ENCODE data around the gene BPI.
"Not testable (repeated sequence)": the region's sequence is repeated elsewhere in the genome, so short reads cannot be mapped to it uniquely, and the experiment has no call there.

Gene BPI

GRCh38 chr20:38338849-38339520 is 35.0 kb downstream of the BPI start:
- peak in 1 of 2 experiments; percentile 52 for DNase-seq

DNA sequence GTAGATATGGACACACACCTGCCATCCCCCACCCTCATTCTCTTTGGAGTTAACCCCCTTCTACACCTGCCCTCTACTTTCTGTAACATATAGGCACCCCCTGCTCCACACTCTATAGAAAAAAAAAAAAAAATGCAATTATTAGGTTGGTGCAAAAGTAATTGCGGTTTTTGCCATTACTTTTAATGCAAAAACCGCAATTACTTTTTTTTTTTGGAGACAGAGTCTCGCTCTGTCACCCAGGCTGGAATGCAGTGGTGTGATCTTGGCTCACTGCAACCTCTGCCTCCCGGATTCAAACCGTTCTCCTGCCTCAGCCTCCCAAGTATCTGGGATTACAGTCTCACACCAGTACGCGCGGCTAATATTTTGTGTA is 35.6 kb downstream of the BPI start:
- not testable (repeated sequence) for DNase-seq

GRCh38 chr20:38339997-38340396 is 36.0 kb downstream of the BPI start:
- DNase-seq = no peak

DNA sequence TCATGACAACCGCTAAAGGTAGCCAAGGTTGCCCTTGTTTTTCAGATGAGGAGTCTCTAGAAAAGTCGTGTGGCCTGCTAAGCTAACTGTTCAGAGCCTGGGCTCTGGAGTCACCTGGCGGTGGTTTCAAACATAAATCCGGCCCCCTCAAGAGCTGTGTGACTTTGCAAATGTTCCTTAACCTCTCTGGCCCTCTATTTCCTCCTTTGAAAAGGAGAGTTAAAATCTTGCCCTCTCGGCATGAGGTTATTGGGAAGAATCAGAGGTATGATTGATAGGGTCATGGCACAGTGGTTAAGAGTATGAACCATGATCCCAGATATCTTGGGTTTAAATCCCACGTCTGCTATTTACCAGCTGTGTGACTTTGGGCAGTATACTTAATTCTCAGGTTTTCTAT is 36.7 kb downstream of the BPI start:
- DNase-seq = no peak

GRCh38 chr20:38342216-38342615 is 38.3 kb downstream of the BPI start:
- no peak for DNase-seq

DNA sequence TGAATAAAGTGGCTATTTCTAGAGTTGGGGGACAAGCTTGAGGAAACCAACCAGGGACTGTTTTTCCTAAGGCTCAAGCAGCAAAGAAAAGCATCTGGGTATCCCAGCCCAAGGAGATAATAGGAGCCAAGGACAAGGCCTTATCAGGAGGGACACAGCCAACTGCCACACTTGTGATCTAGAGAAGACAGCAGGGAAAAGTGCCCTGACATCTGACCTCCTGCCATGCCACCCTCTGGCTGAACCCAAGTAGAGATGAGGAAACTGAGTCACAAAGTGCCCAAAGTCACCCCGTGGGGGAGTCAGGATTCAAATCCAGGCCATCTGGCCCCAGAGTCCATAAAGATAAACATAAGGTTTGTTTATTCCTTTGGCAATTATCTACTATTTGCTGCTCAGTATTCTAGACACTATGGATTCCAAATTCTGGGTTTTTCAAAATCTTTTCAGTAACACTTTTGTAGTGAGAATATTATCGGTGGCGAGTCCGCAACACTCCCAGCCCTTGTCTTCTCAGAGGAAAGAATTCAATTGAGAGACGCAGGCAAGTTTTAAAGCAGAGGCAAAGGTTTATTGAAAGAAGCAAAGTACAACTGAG is 38.9 kb downstream of the BPI start:
- DNase-seq = no peak

- DNase-seq = no peak
These were observed 39.6 kb downstream of the BPI start for GRCh38 chr20:38343311-38344106.

- no peak for DNase-seq
These were observed 40.2 kb downstream of the BPI start for GRCh38 chr20:38344107-38344701.

GRCh38 chr20:38345643-38346042 is 41.7 kb downstream of the BPI start:
- DNase-seq = no peak

- no peak for DNase-seq
These were observed 42.3 kb downstream of the BPI start, which contains the start of gene LBP for GRCh38 chr20:38346247-38346651. Gene LBP, plus strand, starts transcription at chr20:38346482. Its CDS starts 35 bp downstream, at chr20:38346517.

GRCh38 chr20:38346741-38347140 is 42.8 kb downstream of the BPI start:
- no peak for DNase-seq

- DNase-seq = no peak
These were observed 45.9 kb downstream of the BPI start for GRCh38 chr20:38349856-38350255.

- DNase-seq = no peak
These were observed 47.2 kb downstream of the BPI start for GRCh38 chr20:38350879-38351775.

DNA sequence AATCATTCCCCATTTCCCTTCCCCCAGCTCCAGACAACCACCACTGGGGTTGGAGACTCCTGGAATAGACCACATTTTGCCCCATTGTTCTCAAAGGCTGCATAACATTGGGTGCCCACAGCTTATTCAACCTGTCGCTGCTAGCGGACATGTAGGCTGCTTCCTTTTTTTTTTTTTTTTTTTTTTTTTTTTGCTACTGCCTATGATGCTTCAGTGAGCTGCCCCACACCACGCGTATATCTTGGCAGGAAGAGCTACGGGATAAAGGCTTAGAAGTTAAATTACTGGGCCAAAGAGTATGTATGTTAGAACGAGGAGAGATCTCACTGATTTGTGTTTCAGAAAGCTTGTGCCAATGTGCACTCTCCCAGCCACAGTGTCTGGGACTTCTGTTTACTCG is 49.4 kb downstream of the BPI start:
- DNase-seq = no peak

DNA sequence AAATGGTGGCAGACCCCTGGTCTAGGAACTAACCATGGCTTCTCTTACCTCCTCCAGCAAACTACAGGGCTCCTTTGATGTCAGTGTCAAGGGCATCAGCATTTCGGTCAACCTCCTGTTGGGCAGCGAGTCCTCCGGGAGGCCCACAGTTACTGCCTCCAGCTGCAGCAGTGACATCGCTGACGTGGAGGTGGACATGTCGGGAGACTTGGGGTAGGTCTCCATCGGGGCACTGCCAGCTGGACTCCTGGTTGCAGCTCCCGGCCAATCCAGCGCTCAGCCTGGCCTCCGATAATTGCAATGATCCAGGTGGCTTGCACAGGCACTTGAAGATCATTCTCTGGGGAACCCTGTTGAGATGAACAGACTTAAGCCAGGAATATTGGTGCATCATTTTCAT is 50.3 kb downstream of the BPI start:
- no peak for DNase-seq

- no peak for DNase-seq
These were observed 51.4 kb downstream of the BPI start for GRCh38 chr20:38355161-38356012.

DNA sequence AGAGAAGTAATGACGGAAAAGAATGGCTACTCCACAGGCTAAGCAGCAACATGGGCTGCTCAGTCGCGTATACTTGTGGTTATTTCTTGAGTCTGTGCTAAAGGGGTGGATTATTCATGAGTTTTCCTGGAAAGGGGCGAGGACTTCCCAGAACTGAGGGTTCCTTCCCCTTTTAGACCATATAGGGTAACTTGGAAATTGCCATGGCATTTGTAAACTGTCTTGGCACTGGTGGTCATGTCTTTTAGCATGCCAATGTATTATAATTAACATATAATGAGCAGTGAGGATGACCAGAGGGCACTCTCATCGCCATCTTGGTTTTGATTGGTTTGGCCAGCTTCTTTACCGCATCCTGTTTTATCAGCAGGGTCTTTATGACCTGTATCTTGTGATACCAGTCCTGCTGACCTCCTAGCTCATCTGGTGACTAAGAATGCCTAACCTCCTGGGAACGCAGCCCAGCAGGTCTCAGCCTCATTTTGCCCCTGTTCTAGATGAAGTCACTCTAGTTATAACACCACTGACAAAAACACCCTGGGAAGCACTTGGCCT is 53.8 kb downstream of the BPI start:
- no peak for DNase-seq

DNA sequence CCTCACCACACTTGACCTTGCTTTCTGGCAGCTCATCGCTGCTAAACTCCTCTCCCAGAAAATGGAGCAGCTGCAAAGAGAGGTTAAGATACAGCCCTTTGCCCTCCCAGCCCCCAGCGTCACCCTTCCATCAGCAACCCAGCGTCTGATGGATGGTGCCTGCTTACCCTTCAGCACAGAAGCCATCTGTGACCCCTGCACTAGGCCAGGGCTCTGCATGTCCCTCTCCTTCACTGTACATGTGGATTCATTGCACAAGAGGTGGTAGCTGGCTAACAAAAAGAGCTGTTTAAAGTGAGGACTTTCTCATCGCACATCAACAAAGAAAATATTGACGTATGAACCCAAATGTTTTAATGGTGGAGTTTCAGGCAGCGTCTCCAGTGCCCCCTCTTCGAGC is 54.6 kb downstream of the BPI start:
- no peak for DNase-seq

DNA sequence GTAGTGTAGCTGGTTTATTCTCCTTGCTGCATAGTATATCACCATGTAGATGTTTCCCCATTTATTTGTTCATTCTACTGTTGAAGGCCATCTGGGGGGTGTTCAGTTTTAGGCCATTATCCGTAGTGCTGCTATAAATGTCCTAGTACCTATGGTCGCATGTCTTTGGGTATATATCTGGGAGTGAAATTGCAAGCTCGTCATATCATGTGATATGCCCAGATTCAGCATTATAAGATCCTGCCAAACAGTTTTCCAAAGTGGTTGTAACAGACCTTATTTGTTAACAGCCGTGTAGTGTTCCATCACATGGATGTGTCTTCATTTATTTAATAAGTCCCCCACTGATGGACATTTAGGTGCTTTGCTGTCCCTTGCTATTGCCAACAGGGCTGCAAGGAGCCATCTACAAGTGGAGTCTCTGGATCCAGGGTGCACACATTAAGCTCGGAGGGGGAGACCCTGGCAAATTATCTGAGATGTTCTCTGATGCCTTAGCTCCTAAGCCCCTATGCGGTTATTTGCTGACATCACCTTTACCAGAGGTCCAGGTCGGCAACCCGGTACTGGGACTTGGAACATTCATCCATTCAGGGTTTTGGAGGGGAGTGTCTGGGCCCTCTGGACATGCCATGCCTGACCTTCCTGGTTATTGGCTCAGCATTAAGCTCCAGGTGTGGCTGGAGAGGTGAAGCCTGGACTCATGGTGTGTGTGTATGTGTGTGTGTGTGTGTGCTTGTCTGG is 59.2 kb downstream of the BPI start:
- no peak for DNase-seq

GRCh38 chr20:38369389-38369788 is 65.4 kb downstream of the BPI start:
- DNase-seq = peak in 1 of 2 experiments; percentile 44

DNA sequence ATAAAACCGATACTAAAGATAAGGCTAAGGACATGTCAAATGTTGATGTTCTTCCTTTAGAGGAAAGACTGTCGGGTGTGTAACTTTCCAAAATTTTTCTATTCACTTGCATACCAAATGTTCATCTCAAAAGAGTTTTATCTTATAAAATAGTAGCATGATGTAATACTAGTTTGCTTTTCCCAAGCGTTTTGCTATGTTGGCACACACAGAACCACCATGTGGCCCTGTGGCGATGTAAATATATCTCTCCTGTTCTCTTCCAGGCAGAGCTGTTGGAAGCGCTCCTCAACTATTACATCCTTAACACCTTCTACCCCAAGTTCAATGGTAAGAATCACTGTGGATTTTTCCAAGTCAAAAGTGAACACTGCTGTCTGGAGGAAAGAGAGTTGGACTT is 68.8 kb downstream of the BPI start:
- DNase-seq = no peak
